ENCODE results near the gene DUSP3. TPM values are rescaled to one million over a fixed set of nuclear protein-coding genes. Genes with fewer than 3 reads are reported as not detected.

DUSP3 gene
- polyA plus RNA-seq, 1 donor from 2014 or later, result 38.8 TPM

DNA sequence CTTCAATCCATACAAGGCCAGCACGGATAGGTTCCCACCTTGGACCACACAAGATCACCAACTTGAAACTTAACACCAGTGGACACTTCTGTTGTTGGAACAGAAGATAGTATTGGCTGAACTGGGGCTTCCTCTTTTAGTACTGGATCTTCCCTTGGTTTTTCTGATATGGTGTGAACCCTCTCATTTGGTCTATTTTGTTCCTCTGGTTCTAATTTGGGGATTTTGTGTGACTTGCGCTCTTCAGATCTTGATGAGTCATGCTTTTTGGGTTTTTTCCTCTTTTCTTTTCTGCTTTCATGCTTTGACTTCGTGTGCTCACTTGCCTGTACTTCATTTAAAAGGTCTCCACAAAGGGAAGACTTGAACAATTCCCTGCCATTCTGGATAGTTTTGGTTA lies 59.2 kb downstream of the DUSP3 start:
- H3K79me2 ChIP-seq (replicated peaks; ENCODE audit: insufficient read depth, low read length), result no peaks in the 10 kb centered on the region
- H3K4me2 ChIP-seq (ENCODE audit: low read length), result no peak overlapping the region
- TF ChIP-seq POLR2AphosphoS5 (IDR thresholded peaks at IDR 0.05) (no peak), EZH2 (IDR thresholded peaks at IDR 0.05; ENCODE audit: borderline replicate concordance, insufficient read depth, low read length, poor library complexity, severe bottlenecking) (no peak), RAD21 (conservative IDR thresholded peaks at IDR 0.05) (no peak), SMC3 (conservative IDR thresholded peaks at IDR 0.05; ENCODE audit: poor library complexity) (no peak), TAF1 (IDR thresholded peaks at IDR 0.05; ENCODE audit: low read depth) (no peak)
- TF ChIP-seq, protein P1, sequence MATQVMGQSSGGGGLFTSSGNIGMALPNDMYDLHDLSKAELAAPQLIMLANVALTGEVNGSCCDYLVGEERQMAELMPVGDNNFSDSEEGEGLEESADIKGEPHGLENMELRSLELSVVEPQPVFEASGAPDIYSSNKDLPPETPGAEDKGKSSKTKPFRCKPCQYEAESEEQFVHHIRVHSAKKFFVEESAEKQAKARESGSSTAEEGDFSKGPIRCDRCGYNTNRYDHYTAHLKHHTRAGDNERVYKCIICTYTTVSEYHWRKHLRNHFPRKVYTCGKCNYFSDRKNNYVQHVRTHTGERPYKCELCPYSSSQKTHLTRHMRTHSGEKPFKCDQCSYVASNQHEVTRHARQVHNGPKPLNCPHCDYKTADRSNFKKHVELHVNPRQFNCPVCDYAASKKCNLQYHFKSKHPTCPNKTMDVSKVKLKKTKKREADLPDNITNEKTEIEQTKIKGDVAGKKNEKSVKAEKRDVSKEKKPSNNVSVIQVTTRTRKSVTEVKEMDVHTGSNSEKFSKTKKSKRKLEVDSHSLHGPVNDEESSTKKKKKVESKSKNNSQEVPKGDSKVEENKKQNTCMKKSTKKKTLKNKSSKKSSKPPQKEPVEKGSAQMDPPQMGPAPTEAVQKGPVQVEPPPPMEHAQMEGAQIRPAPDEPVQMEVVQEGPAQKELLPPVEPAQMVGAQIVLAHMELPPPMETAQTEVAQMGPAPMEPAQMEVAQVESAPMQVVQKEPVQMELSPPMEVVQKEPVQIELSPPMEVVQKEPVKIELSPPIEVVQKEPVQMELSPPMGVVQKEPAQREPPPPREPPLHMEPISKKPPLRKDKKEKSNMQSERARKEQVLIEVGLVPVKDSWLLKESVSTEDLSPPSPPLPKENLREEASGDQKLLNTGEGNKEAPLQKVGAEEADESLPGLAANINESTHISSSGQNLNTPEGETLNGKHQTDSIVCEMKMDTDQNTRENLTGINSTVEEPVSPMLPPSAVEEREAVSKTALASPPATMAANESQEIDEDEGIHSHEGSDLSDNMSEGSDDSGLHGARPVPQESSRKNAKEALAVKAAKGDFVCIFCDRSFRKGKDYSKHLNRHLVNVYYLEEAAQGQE (IDR thresholded peaks at IDR 0.05; ENCODE audit: borderline replicate concordance), result no peak
- no peak overlapping the region for H3K4me3 ChIP-seq (ENCODE audit: low read length)
- no peak overlapping the region for H2AFZ ChIP-seq (ENCODE audit: low read depth, low read length)
- no peak overlapping the region for H3K9ac ChIP-seq (ENCODE audit: low read length)
- H3K36me3 ChIP-seq (ENCODE audit: insufficient read depth, low read length), result no peaks in the 10 kb centered on the region
- no peaks in the 10 kb centered on the region for H3K9me3 ChIP-seq (ENCODE audit: low read length)
- peaks cover 16% of the 10 kb centered on the region for H3K27me3 ChIP-seq (ENCODE audit: insufficient read depth, low read depth, low read length)
- no peaks in the 10 kb centered on the region for H3F3A ChIP-seq (ENCODE audit: insufficient read depth, low read length, poor library complexity, severe bottlenecking)
- H3K9me2 ChIP-seq (ENCODE audit: insufficient read depth, low read length), result no peaks in the 10 kb centered on the region
- no peaks in the 10 kb centered on the region for H4K20me1 ChIP-seq (ENCODE audit: insufficient read depth)
- no peak overlapping the region for H3K27ac ChIP-seq (ENCODE audit: low read length)

DNA sequence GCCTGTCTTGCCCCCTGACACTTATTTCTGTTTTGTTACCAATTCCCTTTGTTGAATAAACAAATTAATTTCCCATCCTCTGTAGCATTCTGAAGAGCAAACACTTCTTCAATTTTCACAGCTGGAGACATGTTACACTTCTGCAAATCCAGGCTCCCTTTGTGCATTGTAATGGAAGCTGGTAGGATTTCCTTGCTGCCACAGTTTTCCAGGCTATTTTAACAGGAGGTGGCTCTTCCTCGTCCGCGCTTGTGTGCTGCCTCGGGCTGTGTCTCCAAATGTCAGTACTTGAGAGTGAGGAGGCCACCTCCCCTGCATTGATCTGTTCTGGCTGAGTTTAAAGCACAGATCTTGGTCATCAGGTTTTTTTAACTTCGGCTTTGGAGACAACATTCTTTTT lies 60.2 kb downstream of the DUSP3 start:
- Histone ChIP-seq H3K4me2 (ENCODE audit: low read length) (no peak overlapping the region), H3K27me3 (ENCODE audit: insufficient read depth, low read depth, low read length) (peaks cover 26% of the 10 kb centered on the region), H3K9me3 (ENCODE audit: low read length) (no peaks in the 10 kb centered on the region), H3K9me2 (ENCODE audit: insufficient read depth, low read length) (no peaks in the 10 kb centered on the region), H3K9ac (ENCODE audit: low read length) (no peak overlapping the region), H3K27ac (ENCODE audit: low read length) (no peak overlapping the region), H3K36me3 (ENCODE audit: insufficient read depth, low read length) (no peaks in the 10 kb centered on the region), H3K79me2 (replicated peaks; ENCODE audit: insufficient read depth, low read length) (no peaks in the 10 kb centered on the region), H3F3A (ENCODE audit: insufficient read depth, low read length, poor library complexity, severe bottlenecking) (no peaks in the 10 kb centered on the region), H2AFZ (ENCODE audit: low read depth, low read length) (no peak overlapping the region), H4K20me1 (ENCODE audit: insufficient read depth) (no peaks in the 10 kb centered on the region), H3K4me3 (ENCODE audit: low read length) (no peak overlapping the region)
- TF ChIP-seq, protein P1 (IDR thresholded peaks at IDR 0.05; ENCODE audit: borderline replicate concordance), result peak; percentile 14
- no peak for TF ChIP-seq EP300 (conservative IDR thresholded peaks at IDR 0.05; ENCODE audit: poor library complexity, severe bottlenecking)

DNA sequence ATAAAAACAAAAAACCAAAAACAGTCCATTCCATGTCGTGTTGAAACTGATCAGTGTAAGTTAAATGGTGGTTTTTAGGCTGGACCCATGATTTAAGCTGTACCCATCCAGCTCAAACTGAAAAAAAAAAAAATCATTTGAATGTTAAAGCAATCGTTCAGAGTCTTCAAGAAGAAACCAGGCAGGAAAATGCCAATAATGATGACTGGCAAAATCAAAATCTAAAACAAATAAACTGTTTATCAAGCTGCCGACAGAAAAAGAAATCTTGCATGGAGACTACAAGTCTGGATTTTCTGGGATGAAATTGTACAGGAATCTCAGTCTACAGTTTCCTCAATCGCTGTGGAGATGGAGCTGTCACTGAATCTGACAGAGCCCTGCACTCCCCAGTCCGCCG lies 60.9 kb downstream of the DUSP3 start:
- no peak overlapping the region for H3K9ac ChIP-seq (ENCODE audit: low read length)
- no peak overlapping the region for H3K27ac ChIP-seq (ENCODE audit: low read length)

More for the DNA sequence above, 60.9 kb downstream of the DUSP3 start:
- TF ChIP-seq, protein P1 (IDR thresholded peaks at IDR 0.05; ENCODE audit: borderline replicate concordance), result no peak
- TF ChIP-seq EP300 (conservative IDR thresholded peaks at IDR 0.05; ENCODE audit: poor library complexity, severe bottlenecking) (no peak), MXI1 (conservative IDR thresholded peaks at IDR 0.05; ENCODE audit: poor library complexity, severe bottlenecking) (no peak), RAD21 (conservative IDR thresholded peaks at IDR 0.05) (no peak)
- TF ChIP-seq, protein P2, sequence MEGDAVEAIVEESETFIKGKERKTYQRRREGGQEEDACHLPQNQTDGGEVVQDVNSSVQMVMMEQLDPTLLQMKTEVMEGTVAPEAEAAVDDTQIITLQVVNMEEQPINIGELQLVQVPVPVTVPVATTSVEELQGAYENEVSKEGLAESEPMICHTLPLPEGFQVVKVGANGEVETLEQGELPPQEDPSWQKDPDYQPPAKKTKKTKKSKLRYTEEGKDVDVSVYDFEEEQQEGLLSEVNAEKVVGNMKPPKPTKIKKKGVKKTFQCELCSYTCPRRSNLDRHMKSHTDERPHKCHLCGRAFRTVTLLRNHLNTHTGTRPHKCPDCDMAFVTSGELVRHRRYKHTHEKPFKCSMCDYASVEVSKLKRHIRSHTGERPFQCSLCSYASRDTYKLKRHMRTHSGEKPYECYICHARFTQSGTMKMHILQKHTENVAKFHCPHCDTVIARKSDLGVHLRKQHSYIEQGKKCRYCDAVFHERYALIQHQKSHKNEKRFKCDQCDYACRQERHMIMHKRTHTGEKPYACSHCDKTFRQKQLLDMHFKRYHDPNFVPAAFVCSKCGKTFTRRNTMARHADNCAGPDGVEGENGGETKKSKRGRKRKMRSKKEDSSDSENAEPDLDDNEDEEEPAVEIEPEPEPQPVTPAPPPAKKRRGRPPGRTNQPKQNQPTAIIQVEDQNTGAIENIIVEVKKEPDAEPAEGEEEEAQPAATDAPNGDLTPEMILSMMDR (IDR thresholded peaks at IDR 0.05; ENCODE audit: poor library complexity, severe bottlenecking), result no peak
- H3K9me3 ChIP-seq (ENCODE audit: low read length), result no peaks in the 10 kb centered on the region
- no peaks in the 10 kb centered on the region for H3K36me3 ChIP-seq (ENCODE audit: insufficient read depth, low read length)
- H3K9me2 ChIP-seq (ENCODE audit: insufficient read depth, low read length), result no peaks in the 10 kb centered on the region
- no peak overlapping the region for H3K4me3 ChIP-seq (ENCODE audit: low read length)
- H2AFZ ChIP-seq (ENCODE audit: low read depth, low read length), result no peak overlapping the region
- H3F3A ChIP-seq (ENCODE audit: insufficient read depth, low read length, poor library complexity, severe bottlenecking), result no peaks in the 10 kb centered on the region
- peaks cover 33% of the 10 kb centered on the region for H3K27me3 ChIP-seq (ENCODE audit: insufficient read depth, low read depth, low read length)
- no peaks in the 10 kb centered on the region for H3K79me2 ChIP-seq (replicated peaks; ENCODE audit: insufficient read depth, low read length)
- H4K20me1 ChIP-seq (ENCODE audit: insufficient read depth), result no peaks in the 10 kb centered on the region
- H3K4me2 ChIP-seq (ENCODE audit: low read length), result no peak overlapping the region

All from neural cell (in vitro differentiated cells).